ENCODE results near the gene CCM2L. TPM values are rescaled to one million over a fixed set of nuclear protein-coding genes. Genes with fewer than 3 reads are reported as not detected.

Gene CCM2L
- total and polyA plus RNA-seq, 2 donors (not counting 1 experiment from before 2014, with no cell fraction given), result not detected

DNA sequence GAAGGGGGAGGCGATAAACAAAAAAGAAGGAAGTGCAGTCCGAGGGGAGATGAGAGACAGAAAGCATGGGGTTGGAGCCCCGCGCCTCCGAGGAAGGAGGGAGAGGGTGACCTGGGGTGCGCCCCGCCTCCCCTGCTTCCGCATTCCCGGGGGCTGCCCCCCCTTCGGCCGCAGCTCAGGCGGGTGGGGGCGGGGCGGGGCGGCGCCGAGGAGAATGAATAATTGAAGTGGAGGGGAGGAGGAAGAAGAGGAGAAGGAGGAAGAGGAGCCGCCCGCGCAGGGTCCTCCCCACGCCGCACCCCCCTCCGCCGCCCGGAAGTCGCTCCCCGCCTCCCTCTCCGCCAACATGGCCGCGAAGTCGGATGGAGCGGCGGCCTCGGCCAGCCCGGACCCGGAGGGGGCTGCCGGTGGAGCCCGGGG is 42.4 kb upstream of the CCM2L start, which contains the start of gene XKR7:
Gene XKR7, plus strand, starts transcription at position 322 of the 420 bp plus-strand sequence. Its CDS starts 25 bp downstream, at position 347.
- Histone ChIP-seq H3K4me3 (ENCODE audit: control extremely low read depth in 1 of 5, extremely low read depth in 1 of 5, insufficient read depth in 1 of 5, low read depth in 2 of 5, low read length in 4 of 5) (peak within 1 kb of the TSS in 4 of 5 experiments; percentile 13 to 42 (median 28)), H3K9ac (ENCODE audit: low read length) (peak within 1 kb of the TSS; percentile 53), H3K4me1 (ENCODE audit: control insufficient read depth in 2 of 2, insufficient read depth in 2 of 2, low read length in 2 of 2) (peaks cover 6 to 11% of the 10 kb centered on the region in 2 donors), H4K20me1 (ENCODE audit: control insufficient read depth, insufficient read depth, low read length, poor library complexity, severe bottlenecking) (no peaks in the 10 kb centered on the region), H3K4me2 (replicated peaks; ENCODE audit: low read depth, low read length, poor library complexity, severe bottlenecking) (peak within 1 kb of the TSS; percentile 78), H3K9me3 (ENCODE audit: control extremely low read depth in 1 of 3, control insufficient read depth in 2 of 3, insufficient read depth in 1 of 3, low read length in 2 of 3) (peaks cover 0 to 6% (median 0%) of the 10 kb centered on the region in 3 donors), H3K27me3 (replicated peaks in 1 of 4; ENCODE audit: control extremely low read depth in 1 of 4, control insufficient read depth in 3 of 4, insufficient read depth in 4 of 4, low read length in 3 of 4) (peaks cover 0 to 48% (median 18%) of the 10 kb centered on the region in 4 experiments), H3K27ac (ENCODE audit: low read length in 2 of 2) (no peak within 1 kb of the TSS), H2AFZ (ENCODE audit: insufficient read depth, low read depth, low read length, poor library complexity, severe bottlenecking) (no peak within 1 kb of the TSS), H3K79me2 (ENCODE audit: control insufficient read depth, insufficient read depth, low read length) (no peaks in the 10 kb centered on the region), H3K36me3 (replicated peaks in 1 of 2; ENCODE audit: control extremely low read depth in 1 of 2, control insufficient read depth in 1 of 2, extremely low read depth in 1 of 2, insufficient read depth in 2 of 2, low read length in 1 of 2) (no peaks in the 10 kb centered on the region)
- Mint-ChIP-seq H3K27ac (no peak within 1 kb of the TSS), H3K27me3 (peaks cover 57% of the 10 kb centered on the region), H3K4me1 (peaks cover 11% of the 10 kb centered on the region), H3K4me3 (peak within 1 kb of the TSS; percentile 90), H3K9me3 (ENCODE audit: insufficient read depth) (no peaks in the 10 kb centered on the region)
- WGBS (ENCODE audit: insufficient coverage), result under 1% methylated on average over 29 of the region's 38 CpGs
- DNase-seq (peak; percentile 43), ATAC-seq (ENCODE audit: low read depth) (peak; percentile 46)
- intact Hi-C loops (cut with micrococcal nuclease), result loop anchor here (1.0 to 5.0 kb wide), 2 partner anchors 16 to 124 kb away; partner anchors contain the start of gene PDRG1
- TF ChIP-seq, protein P1, sequence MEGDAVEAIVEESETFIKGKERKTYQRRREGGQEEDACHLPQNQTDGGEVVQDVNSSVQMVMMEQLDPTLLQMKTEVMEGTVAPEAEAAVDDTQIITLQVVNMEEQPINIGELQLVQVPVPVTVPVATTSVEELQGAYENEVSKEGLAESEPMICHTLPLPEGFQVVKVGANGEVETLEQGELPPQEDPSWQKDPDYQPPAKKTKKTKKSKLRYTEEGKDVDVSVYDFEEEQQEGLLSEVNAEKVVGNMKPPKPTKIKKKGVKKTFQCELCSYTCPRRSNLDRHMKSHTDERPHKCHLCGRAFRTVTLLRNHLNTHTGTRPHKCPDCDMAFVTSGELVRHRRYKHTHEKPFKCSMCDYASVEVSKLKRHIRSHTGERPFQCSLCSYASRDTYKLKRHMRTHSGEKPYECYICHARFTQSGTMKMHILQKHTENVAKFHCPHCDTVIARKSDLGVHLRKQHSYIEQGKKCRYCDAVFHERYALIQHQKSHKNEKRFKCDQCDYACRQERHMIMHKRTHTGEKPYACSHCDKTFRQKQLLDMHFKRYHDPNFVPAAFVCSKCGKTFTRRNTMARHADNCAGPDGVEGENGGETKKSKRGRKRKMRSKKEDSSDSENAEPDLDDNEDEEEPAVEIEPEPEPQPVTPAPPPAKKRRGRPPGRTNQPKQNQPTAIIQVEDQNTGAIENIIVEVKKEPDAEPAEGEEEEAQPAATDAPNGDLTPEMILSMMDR (IDR thresholded peaks at IDR 0.05), result no peak
- no peak for TF ChIP-seq EZH2 (IDR thresholded peaks at IDR 0.05; ENCODE audit: borderline replicate concordance, insufficient read depth, low read depth, low read length, poor library complexity, severe bottlenecking)
- ChIA-PET POLR2A (no interaction called here), CTCF (interaction anchor here (1.6 to 3.6 kb wide), 2 partner anchors 15 to 115 kb away, joined by 4 to 16 read pairs; partner anchors contain the start of gene PDRG1)
